ENCODE measurements around the gene PQBP1.

PQBP1 gene

GRCh38 chrX:48938721-48939425, 41.1 kb downstream of the PQBP1 start:
- ChIA-PET CTCF (interaction anchor here (0.9 to 3.4 kb wide), 6 partner anchors 8 to 47 kb away, joined by 3 to 15 read pairs (median 4); partner anchors contain the start of gene OTUD5), POLR2A (interaction anchor here (0.6 to 4.0 kb wide), 9 partner anchors 8 to 64 kb away, joined by 3 to 33 read pairs (median 5); partner anchors contain the start of genes PIM2 and SLC35A2)
- peak; percentile 54 for DNase-seq (ENCODE audit: extremely low spot score)
- TF ChIP-seq CTCF (IDR thresholded peaks at IDR 0.05; ENCODE audit: control extremely low read depth, extremely low read depth, low read depth, missing control alignments), result no peak

- TF ChIP-seq CTCF (IDR thresholded peaks at IDR 0.05; ENCODE audit: control extremely low read depth, extremely low read depth, low read depth, missing control alignments), result no peak
- CTCF ChIA-PET, result interaction anchor here (1.2 to 4.4 kb wide), 7 partner anchors 9 to 48 kb away, joined by 3 to 19 read pairs (median 4); no protein-coding TSS in a partner anchor
- DNase-seq (ENCODE audit: extremely low spot score), result no peak
- POLR2A ChIA-PET, result interaction anchor here (0.9 to 4.0 kb wide), 9 partner anchors 12 to 36 kb away, joined by 3 to 33 read pairs (median 5); partner anchors contain the start of genes PIM2 and SLC35A2
Observed at GRCh38 chrX:48939524-48940228, 41.9 kb downstream of the PQBP1 start.

GRCh38 chrX:48940404-48940955, 42.8 kb downstream of the PQBP1 start:
- POLR2A ChIA-PET, result interaction anchor here (0.9 to 4.0 kb wide), 8 partner anchors 13 to 37 kb away, joined by 3 to 33 read pairs (median 4); partner anchors contain the start of gene SLC35A2
- DNase-seq (ENCODE audit: extremely low spot score), result no peak
- TF ChIP-seq CTCF (IDR thresholded peaks at IDR 0.05; ENCODE audit: control extremely low read depth, extremely low read depth, low read depth, missing control alignments), result no peak
- CTCF ChIA-PET, result interaction anchor here (1.2 to 4.4 kb wide), 4 partner anchors 11 to 49 kb away, joined by 3 to 19 read pairs (median 4); no protein-coding TSS in a partner anchor

GRCh38 chrX:48942895-48943294, 45.2 kb downstream of the PQBP1 start:
- CTCF ChIA-PET, result interaction anchor here (1.3 to 4.4 kb wide), 2 partner anchors 9 to 12 kb away, joined by 5 to 19 read pairs; no protein-coding TSS in a partner anchor
- TF ChIP-seq CTCF (IDR thresholded peaks at IDR 0.05; ENCODE audit: control extremely low read depth, extremely low read depth, low read depth, missing control alignments), result no peak
- no peak for DNase-seq (ENCODE audit: extremely low spot score)
- POLR2A ChIA-PET, result interaction anchor here (1.4 kb wide), 1 partner anchor 13 kb away, joined by 3 read pairs; no protein-coding TSS in a partner anchor

GRCh38 chrX:48945517-48946348, 48.0 kb downstream of the PQBP1 start:
- POLR2A ChIA-PET, result interaction anchor here (0.8 kb wide), 1 partner anchor 33 kb away, joined by 3 read pairs; no protein-coding TSS in a partner anchor
- CTCF ChIA-PET, result interaction anchor here (0.7 to 2.2 kb wide), 13 partner anchors 8 to 298 kb away, joined by 3 to 18 read pairs (median 6); partner anchors contain the start of genes PQBP1, SLC35A2 and TIMM17B
- TF ChIP-seq CTCF (IDR thresholded peaks at IDR 0.05; ENCODE audit: control extremely low read depth, extremely low read depth, low read depth, missing control alignments), result peak; percentile 80
- peak; percentile 62 for DNase-seq (ENCODE audit: extremely low spot score)
